IMR-90 (cell line): ENCODE measurements around the gene LGALS4. TPM values are rescaled to one million over a fixed set of nuclear protein-coding genes. Genes with fewer than 3 reads are reported as not detected.

Experiments
- ATAC-seq: fragments of 200-7000 bp; cut with Tn5 transposase; 2 replicates; pipeline ENCODE4 v1.9.1; 2020; ENCODE audit warnings: low read depth, mild to moderate bottlenecking, moderate library complexity
- BruUV-seq: library from RNA; stranded (reverse); fragments of 400-500 nt; replicated peaks from 2 replicates; lab custom pipeline; 2021; lab: Mats Ljungman, UMichigan
- CTCF ChIA-PET: fragments of 300-600 bp; formaldehyde crosslinking; extraction: SDS; loops from one replicate; lab custom pipeline; 2021; ENCODE audit warnings: antibody characterized with exemption; lab: Yijun Ruan, JAX
- POLR2A ChIA-PET: fragments of 300-600 bp; sonication (Branson Sonifier 250); formaldehyde crosslinking; loops from one replicate; lab custom pipeline; 2022; ENCODE audit warnings: antibody characterized with exemption; ENCODE audit not compliant: unreplicated experiment; lab: Charles Lee
- DNase-seq: peaks from one replicate; pipeline ENCODE4 v3.0.0; 2013
- H2AFZ ChIP-seq: replicated peaks from 2 replicates; pipeline ENCODE3; 2013; ENCODE audit warnings: low read length, mild to moderate bottlenecking; ENCODE audit not compliant: poor library complexity
- H2AK5ac ChIP-seq: 2 replicates; pipeline ENCODE4 v1.6.1; 2013; ENCODE audit warnings: low read depth, low read length, inconsistent platforms
- H2AK9ac ChIP-seq: replicated peaks from 2 replicates; pipeline ENCODE3; 2013; ENCODE audit warnings: mild to moderate bottlenecking, low read depth, low read length, moderate library complexity; ENCODE audit not compliant: poor library complexity
- H2BK120ac ChIP-seq: 2 replicates; pipeline ENCODE4 v1.6.1; 2013; ENCODE audit warnings: low read depth, low read length, inconsistent platforms
- H2BK15ac ChIP-seq: 3 replicates; pipeline ENCODE4 v1.6.1; 2013; ENCODE audit warnings: low read depth, low read length, inconsistent platforms
- H2BK20ac ChIP-seq: 2 replicates; pipeline ENCODE4 v1.6.1; 2013; ENCODE audit warnings: low read depth, mild to moderate bottlenecking, inconsistent platforms, low read length, moderate library complexity
- H2BK5ac ChIP-seq: 2 replicates; pipeline ENCODE4 v1.6.1; 2013; ENCODE audit warnings: mild to moderate bottlenecking, low read depth, low read length, inconsistent platforms; ENCODE audit not compliant: poor library complexity, severe bottlenecking
- H3K14ac ChIP-seq: replicated peaks from 2 replicates; pipeline ENCODE4 v1.6.1; 2013; ENCODE audit warnings: low read depth, low read length, inconsistent platforms
- H3K18ac ChIP-seq: 2 replicates; pipeline ENCODE4 v1.6.1; 2013; ENCODE audit warnings: low read depth, low read length, control low read depth
- H3K23ac ChIP-seq: 2 replicates; pipeline ENCODE4 v1.6.1; 2013; ENCODE audit warnings: low read depth, low read length, inconsistent platforms
- H3K27ac ChIP-seq: 2 replicates; pipeline ENCODE4 v1.5.1; 2013; ENCODE audit warnings: mild to moderate bottlenecking, control low read depth, low read length; ENCODE audit not compliant: insufficient read depth
- H3K27me3 ChIP-seq: 2 replicates; pipeline ENCODE4 v1.6.1; 2013; ENCODE audit warnings: low read length; ENCODE audit not compliant: control insufficient read depth, insufficient read depth
- H3K36me3 ChIP-seq: 2 replicates; pipeline ENCODE4 v1.6.1; 2013; ENCODE audit warnings: low read length, mixed read lengths; ENCODE audit not compliant: control insufficient read depth, insufficient read depth
- H3K4ac ChIP-seq: 2 replicates; pipeline ENCODE4 v1.6.1; 2013; ENCODE audit warnings: low read depth, low read length, inconsistent platforms
- H3K4me1 ChIP-seq: 2 replicates; pipeline ENCODE4 v1.6.1; 2013; ENCODE audit warnings: low read length, mixed read lengths; ENCODE audit not compliant: control insufficient read depth, insufficient read depth
- H3K4me2 ChIP-seq: 2 replicates; pipeline ENCODE4 v1.6.1; 2013; ENCODE audit warnings: low read depth, mild to moderate bottlenecking, control low read depth, low read length, moderate library complexity
- H3K4me3 ChIP-seq: 2 replicates; pipeline ENCODE4 v1.5.1; 2013; ENCODE audit warnings: low read depth, mild to moderate bottlenecking, control low read depth, low read length, moderate library complexity; ENCODE audit not compliant: insufficient read depth
- H3K56ac ChIP-seq: 2 replicates; pipeline ENCODE4 v1.6.1; 2013; ENCODE audit warnings: low read length, inconsistent platforms; ENCODE audit not compliant: insufficient read depth; ENCODE audit errors: extremely low read depth
- H3K79me1 ChIP-seq, 2 experiments: 2 replicates each; pipeline ENCODE4 v1.6.1; 2013; ENCODE audit warnings: low read length in 2 of 2, inconsistent platforms in 1 of 2, low read depth in 1 of 2
- H3K9ac ChIP-seq: 2 replicates; pipeline ENCODE4 v1.6.1; 2013; ENCODE audit warnings: low read depth, low read length, control low read depth
- H3K9me1 ChIP-seq: 2 replicates; pipeline ENCODE4 v1.6.1; 2013; ENCODE audit warnings: low read length, inconsistent platforms; ENCODE audit not compliant: insufficient read depth
- H3K9me3 ChIP-seq: 2 replicates; pipeline ENCODE4 v1.6.1; 2013; ENCODE audit warnings: low read length; ENCODE audit not compliant: control insufficient read depth, insufficient read depth
- H4K20me1 ChIP-seq: 2 replicates; pipeline ENCODE4 v1.6.1; 2013; ENCODE audit warnings: low read length, inconsistent platforms; ENCODE audit not compliant: insufficient read depth
- H4K5ac ChIP-seq: 2 replicates; pipeline ENCODE4 v1.6.1; 2013; ENCODE audit warnings: mild to moderate bottlenecking, low read depth, low read length, control low read depth
- H4K8ac ChIP-seq, 2 experiments: 2 replicates each; pipeline ENCODE4 v1.6.1; 2013; ENCODE audit warnings: low read depth in 2 of 2, low read length in 2 of 2, control low read depth in 1 of 2, inconsistent platforms in 1 of 2
- H4K91ac ChIP-seq: 2 replicates; pipeline ENCODE4 v1.6.1; 2013; ENCODE audit warnings: low read depth, low read length, inconsistent platforms; ENCODE audit not compliant: insufficient read depth
- CEBPB ChIP-seq: IDR thresholded peaks from 2 replicates; pipeline ENCODE4 v1.6.1; 2012; ENCODE audit warnings: low read depth, low read length, improper control_type of control experiment
- CHD1 ChIP-seq: IDR thresholded peaks from 2 replicates; pipeline ENCODE4 v1.6.1; 2012; ENCODE audit warnings: low read depth, low read length, improper control_type of control experiment
- POLR2A ChIP-seq: IDR thresholded peaks from 2 replicates; pipeline ENCODE4 v1.6.1; 2012; ENCODE audit warnings: mild to moderate bottlenecking, low read depth, low read length
- RAD21 ChIP-seq: IDR thresholded peaks from 2 replicates; pipeline ENCODE4 v1.6.1; 2012; ENCODE audit warnings: low read length, improper control_type of control experiment
- RCOR1 ChIP-seq: IDR thresholded peaks from 2 replicates; pipeline ENCODE4 v1.6.1; 2012; ENCODE audit warnings: mild to moderate bottlenecking, low read length, improper control_type of control experiment; ENCODE audit not compliant: insufficient replicate concordance
- RFX5 ChIP-seq: IDR thresholded peaks from 2 replicates; pipeline ENCODE4 v1.8.0; 2012; ENCODE audit warnings: low read depth, mild to moderate bottlenecking, low read length, moderate library complexity
- WGBS, 2 experiments: methylation state at CpG; one replicate each; pipeline versions ENCODE4 v1.1.5 to v1.1.7; 2013; ENCODE audit warnings: missing lambda C conversion rate in 2 of 2; ENCODE audit not compliant: insufficient read length in 1 of 2; ENCODE audit errors: extremely low coverage in 2 of 2; 5-methylcytosine and 5-hydroxymethylcytosine counted together
- dilution Hi-C: fragments of 300-500 bp; cut with HindIII; formaldehyde crosslinking; loops from one replicate; pipeline ENCODE4 v1.14.3; 2018; ENCODE audit warnings: low sequenced_read_pairs; ENCODE audit not compliant: unreplicated experiment
- in situ Hi-C: fragments of 300-500 bp; cut with MboI; formaldehyde crosslinking; loops from 3 replicates; pipeline ENCODE4 v1.14.3; 2019; ENCODE audit warnings: low sequenced_read_pairs, inconsistent platforms, mixed read lengths
- intact Hi-C: fragments of 100-400 bp; cut with micrococcal nuclease; formaldehyde crosslinking; loops from 2 replicates; pipeline ENCODE4 v1.10.0; 2022
- polyA plus RNA-seq, 3 experiments: library from polyadenylated mRNA; depleted of rRNA; stranded (reverse); fragments of >200 nt; gene quantifications; 2 replicates each; pipeline ENCODE4 v1.2.3, GENCODE V29; 2012; ENCODE audit warnings: low replicate concordance in 1 of 3
- total RNA-seq: library from RNA; depleted of rRNA; stranded (reverse); fragments of >200 nt; gene quantifications from 2 replicates; pipeline ENCODE4 v1.2.3, GENCODE V29; 2012
- TF ChIP-seq, protein P1 (sequence below): conservative IDR thresholded peaks from 2 replicates; pipeline ENCODE4 v1.5.1; 2012; ENCODE audit warnings: mild to moderate bottlenecking, low read depth, low read length, improper control_type of control experiment
- TF ChIP-seq, protein P2 (sequence below): fragments of 150-350 bp; IDR thresholded peaks from 2 replicates; pipeline ENCODE4 v1.6.1; 2016; ENCODE audit warnings: low read depth, mild to moderate bottlenecking, low read length, moderate library complexity, borderline replicate concordance

Gene LGALS4
- total and polyA plus RNA-seq, 2 of the 4 experiments (the other 2 are of a cell fraction), result 0.29 TPM; not detected in 1

DNA sequence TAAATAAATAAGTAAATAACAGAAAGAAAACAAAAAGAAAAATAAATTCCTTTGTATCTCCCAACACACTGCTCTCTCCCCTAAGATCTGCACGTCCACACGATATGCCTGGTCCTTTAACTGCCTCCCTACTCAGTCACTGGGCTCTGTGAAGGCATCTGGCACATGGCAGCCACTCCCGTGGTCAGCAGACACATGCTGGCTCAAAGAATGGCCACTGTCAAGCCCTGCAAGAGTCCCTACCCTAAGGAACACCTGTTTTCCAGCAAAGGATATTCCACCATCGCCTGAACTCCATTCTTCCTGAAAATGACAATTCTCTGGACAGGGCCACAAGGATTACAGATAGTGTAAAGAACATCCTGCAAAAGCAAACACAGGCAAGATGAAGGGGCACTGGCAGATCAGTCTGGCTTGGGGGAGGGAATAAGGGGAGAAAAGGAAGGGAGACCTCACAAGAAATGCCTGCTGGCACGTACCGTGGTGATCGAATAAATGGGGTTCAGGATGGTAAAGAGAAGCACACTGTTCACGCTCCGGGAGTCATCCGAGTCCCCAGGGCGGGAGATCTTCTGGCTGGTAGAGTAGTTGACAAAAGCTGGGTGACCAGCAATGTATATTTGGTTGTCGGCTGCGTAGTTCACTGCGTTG lies 32.8 kb upstream of the LGALS4 start:
- Histone ChIP-seq H3K27me3 (no peaks in the 10 kb centered on the region), H3K9ac (no peak overlapping the region), H3K4me1 (peaks cover 4% of the 10 kb centered on the region), H2BK120ac (no peak overlapping the region), H3K79me1 (peaks cover 40 to 79% of the 10 kb centered on the region in 2 experiments), H2BK20ac (no peak overlapping the region), H2BK15ac (no peak overlapping the region), H4K5ac (no peak overlapping the region), H4K20me1 (peaks cover 86% of the 10 kb centered on the region), H3K4ac (no peak overlapping the region), H2AK5ac (no peak overlapping the region), H3K27ac (no peak overlapping the region), H3K56ac (no peak overlapping the region), H2AFZ (no peak overlapping the region), H3K4me2 (no peak overlapping the region), H3K9me3 (no peaks in the 10 kb centered on the region), H3K36me3 (peaks cover 65% of the 10 kb centered on the region), H3K18ac (no peak overlapping the region), H3K14ac (no peak overlapping the region), H4K91ac (no peak overlapping the region), H2BK5ac (no peak overlapping the region), H2AK9ac (no peak overlapping the region), H4K8ac (no peak overlapping the region), H3K23ac (no peak overlapping the region; the same call in 1 of the 2 replicates), H3K4me3 (no peak overlapping the region), H3K9me1 (peaks cover 15% of the 10 kb centered on the region)
- 100% methylated on average over 5 of the region's 14 CpGs; no CpG with 5 or more reads in 1 of the 2 experiments for WGBS, 2 experiments
- TF ChIP-seq RFX5 (no peak), RAD21 (no peak), CEBPB (no peak), CHD1 (no peak), RCOR1 (no peak), POLR2A (peak; percentile 17; the same call in 1 of the 2 replicates)
- TF ChIP-seq, protein P1, sequence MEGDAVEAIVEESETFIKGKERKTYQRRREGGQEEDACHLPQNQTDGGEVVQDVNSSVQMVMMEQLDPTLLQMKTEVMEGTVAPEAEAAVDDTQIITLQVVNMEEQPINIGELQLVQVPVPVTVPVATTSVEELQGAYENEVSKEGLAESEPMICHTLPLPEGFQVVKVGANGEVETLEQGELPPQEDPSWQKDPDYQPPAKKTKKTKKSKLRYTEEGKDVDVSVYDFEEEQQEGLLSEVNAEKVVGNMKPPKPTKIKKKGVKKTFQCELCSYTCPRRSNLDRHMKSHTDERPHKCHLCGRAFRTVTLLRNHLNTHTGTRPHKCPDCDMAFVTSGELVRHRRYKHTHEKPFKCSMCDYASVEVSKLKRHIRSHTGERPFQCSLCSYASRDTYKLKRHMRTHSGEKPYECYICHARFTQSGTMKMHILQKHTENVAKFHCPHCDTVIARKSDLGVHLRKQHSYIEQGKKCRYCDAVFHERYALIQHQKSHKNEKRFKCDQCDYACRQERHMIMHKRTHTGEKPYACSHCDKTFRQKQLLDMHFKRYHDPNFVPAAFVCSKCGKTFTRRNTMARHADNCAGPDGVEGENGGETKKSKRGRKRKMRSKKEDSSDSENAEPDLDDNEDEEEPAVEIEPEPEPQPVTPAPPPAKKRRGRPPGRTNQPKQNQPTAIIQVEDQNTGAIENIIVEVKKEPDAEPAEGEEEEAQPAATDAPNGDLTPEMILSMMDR, result no peak
- TF ChIP-seq, protein P2, sequence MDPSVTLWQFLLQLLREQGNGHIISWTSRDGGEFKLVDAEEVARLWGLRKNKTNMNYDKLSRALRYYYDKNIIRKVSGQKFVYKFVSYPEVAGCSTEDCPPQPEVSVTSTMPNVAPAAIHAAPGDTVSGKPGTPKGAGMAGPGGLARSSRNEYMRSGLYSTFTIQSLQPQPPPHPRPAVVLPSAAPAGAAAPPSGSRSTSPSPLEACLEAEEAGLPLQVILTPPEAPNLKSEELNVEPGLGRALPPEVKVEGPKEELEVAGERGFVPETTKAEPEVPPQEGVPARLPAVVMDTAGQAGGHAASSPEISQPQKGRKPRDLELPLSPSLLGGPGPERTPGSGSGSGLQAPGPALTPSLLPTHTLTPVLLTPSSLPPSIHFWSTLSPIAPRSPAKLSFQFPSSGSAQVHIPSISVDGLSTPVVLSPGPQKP, result no peak
- no TSS peak for BruUV-seq
- ATAC-seq (no peak), DNase-seq (no peak)
- in situ Hi-C loops (no loop called here), intact Hi-C loops (no loop called here), dilution Hi-C loops (no loop called here)
- POLR2A ChIA-PET, result no interaction called here
- CTCF ChIA-PET, result no interaction called here
